GM12801 (cell line): ENCODE measurements around the gene OR4A5.
"Not testable (repeated sequence)": the region's sequence is repeated elsewhere in the genome, so short reads cannot be mapped to it uniquely, and the experiment has no call there.

Source experiments
- CTCF ChIP-seq: IDR thresholded peaks from one replicate; pipeline ENCODE4 v1.5.1; 2011; ENCODE audit warnings: control low read depth; ENCODE audit not compliant: insufficient read length; ENCODE audit errors: extremely low read depth

OR4A5 gene

GRCh38 chr11:54706532-54706931 lies at the start of gene OR4A5:
OR4A5 (plus strand) TSS chr11:54706832; CDS start chr11:54706885, 53 bp downstream.
- not testable (repeated sequence) for TF ChIP-seq CTCF
